Cardiac fibroblast (primary cell): ENCODE results near the gene PPM1J.

Experiments
- DNase-seq, 2 donors: peaks; one replicate each; pipeline versions ENCODE4 v3.0.0 to v3.0.0-alpha.2; 2010; ENCODE audit warnings: low read depth in 2 of 2
- H3K4me3 ChIP-seq, 2 donors: replicated peaks in 1 of 2; 1 replicate in 1 of 2; 2 replicates in 1 of 2; pipeline ENCODE4 v1.5.1; 2011; ENCODE audit warnings: low read depth in 2 of 2, low read length in 2 of 2, mild to moderate bottlenecking in 2 of 2, moderate library complexity in 1 of 2
- CTCF ChIP-seq: IDR thresholded peaks from one replicate; pipeline ENCODE4 v1.5.1; 2011; ENCODE audit warnings: low read depth, mild to moderate bottlenecking, low read length, inconsistent platforms

Gene PPM1J

GRCh38 chr1:112698366-112699310 is 16.5 kb downstream of the PPM1J start:
- DNase-seq: peak in 1 of 2 donors; percentile 14
- no peak for TF ChIP-seq CTCF

GRCh38 chr1:112697781-112698201 is 17.3 kb downstream of the PPM1J start:
- no peak overlapping the region for H3K4me3 ChIP-seq
- TF ChIP-seq CTCF: no peak

More at GRCh38 chr1:112698366-112699310, 16.5 kb downstream of the PPM1J start:
- H3K4me3 ChIP-seq: no peak overlapping the region

GRCh38 chr1:112696578-112697314 is 18.4 kb downstream of the PPM1J start:
- no peak for TF ChIP-seq CTCF
- no peak for DNase-seq
- no peak overlapping the region for H3K4me3 ChIP-seq

More at GRCh38 chr1:112697781-112698201, 17.3 kb downstream of the PPM1J start:
- DNase-seq: no peak

DNA sequence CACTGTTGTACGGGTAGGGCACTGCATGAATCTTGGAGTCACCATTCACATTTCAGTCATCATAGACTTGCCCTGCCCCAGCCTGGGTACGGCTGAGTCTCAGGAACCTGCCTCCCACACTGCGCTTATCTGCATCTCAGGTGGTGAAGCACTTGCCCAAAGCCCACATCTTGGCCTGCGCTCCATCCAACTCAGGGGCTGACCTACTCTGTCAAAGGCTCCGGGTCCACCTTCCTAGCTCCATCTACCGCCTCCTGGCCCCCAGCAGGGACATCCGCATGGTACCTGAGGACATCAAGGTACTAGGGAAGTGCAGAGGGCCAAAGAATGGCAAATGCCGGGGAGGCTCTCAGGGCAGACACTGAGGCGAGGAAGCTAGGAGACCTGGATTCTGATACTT is 19.9 kb downstream of the PPM1J start:
- DNase-seq: no peak
- TF ChIP-seq CTCF: no peak
- no peak overlapping the region for H3K4me3 ChIP-seq

DNA sequence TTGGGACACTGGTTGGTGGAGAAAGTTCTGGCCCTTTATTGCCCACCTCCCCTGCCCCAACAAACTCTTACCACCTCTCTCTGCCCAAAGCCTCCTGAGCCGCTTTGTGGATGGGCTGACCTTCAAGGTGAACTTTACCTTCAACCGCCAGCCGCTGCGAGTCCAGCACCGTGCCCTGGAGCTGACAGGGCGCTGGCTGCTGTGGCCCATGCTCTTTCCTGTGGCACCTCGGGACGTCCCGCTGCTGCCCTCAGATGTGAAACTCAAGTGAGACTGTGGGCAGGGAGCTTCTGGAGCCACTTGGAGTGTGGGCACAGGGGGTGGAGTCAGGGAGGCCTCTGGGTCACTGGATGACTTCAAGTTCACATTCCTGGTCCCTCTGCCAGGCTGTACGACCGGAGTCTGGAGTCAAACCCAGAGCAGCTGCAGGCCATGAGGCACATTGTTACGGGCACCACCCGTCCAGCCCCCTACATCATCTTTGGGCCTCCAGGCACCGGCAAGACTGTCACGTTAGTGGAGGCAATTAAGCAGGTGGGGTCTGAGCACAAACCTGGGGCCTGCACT is 20.7 kb downstream of the PPM1J start:
- H3K4me3 ChIP-seq: no peak overlapping the region
- no peak for DNase-seq
- no peak for TF ChIP-seq CTCF

- no peak for DNase-seq
- TF ChIP-seq CTCF: no peak
These were observed 21.3 kb downstream of the PPM1J start for GRCh38 chr1:112693821-112694220.

More at GRCh38 chr1:112693821-112694220, 21.3 kb downstream of the PPM1J start:
- H3K4me3 ChIP-seq: no peak overlapping the region
